HEK293T (cell line): ENCODE measurements around the gene ACP6.

Source experiments
- CTCF ChIA-PET: fragments of 350-600 bp; formaldehyde crosslinking; extraction: SDS; loops from one replicate; lab custom pipeline; 2021; ENCODE audit warnings: antibody characterized with exemption, inconsistent platforms; lab: Yijun Ruan, JAX
- POLR2A ChIA-PET: fragments of 350-600 bp; formaldehyde crosslinking; extraction: SDS; loops from one replicate; lab custom pipeline; 2020; ENCODE audit warnings: antibody characterized with exemption, inconsistent platforms; lab: Yijun Ruan, JAX
- DNase-seq: peaks from one replicate; pipeline ENCODE4 v3.0.0; 2012; ENCODE audit warnings: mixed read lengths; ENCODE audit errors: extremely low spot score
- ARNT ChIP-seq: fragments of 450-650 bp; IDR thresholded peaks from 2 replicates; pipeline ENCODE4 v1.6.1; 2017; ENCODE audit warnings: mild to moderate bottlenecking
- BHLHE40 ChIP-seq: fragments of 450-650 bp; IDR thresholded peaks from 2 replicates; pipeline ENCODE4 v1.6.1; 2016; ENCODE audit warnings: mild to moderate bottlenecking, moderate library complexity, borderline replicate concordance
- CTBP1 ChIP-seq: fragments of 450-650 bp; IDR thresholded peaks from 2 replicates; pipeline ENCODE4 v1.6.1; 2016; ENCODE audit warnings: borderline replicate concordance
- ELF4 ChIP-seq: fragments of 450-650 bp; IDR thresholded peaks from 2 replicates; pipeline ENCODE4 v1.6.1; 2017; ENCODE audit warnings: antibody characterized with exemption
- FOXA1 ChIP-seq: fragments of 450-650 bp; IDR thresholded peaks from 2 replicates; pipeline ENCODE4 v1.6.1; 2016; ENCODE audit warnings: mild to moderate bottlenecking
- FOXK2 ChIP-seq: fragments of 450-650 bp; IDR thresholded peaks from 2 replicates; pipeline ENCODE4 v1.6.1; 2016; ENCODE audit warnings: mild to moderate bottlenecking
- FOXM1 ChIP-seq: fragments of 450-650 bp; IDR thresholded peaks from 2 replicates; pipeline ENCODE4 v1.6.1; 2017; ENCODE audit warnings: mild to moderate bottlenecking, borderline replicate concordance
- HDGF ChIP-seq: fragments of 450-650 bp; IDR thresholded peaks from 2 replicates; pipeline ENCODE4 v1.6.1; 2017; ENCODE audit warnings: antibody characterized with exemption, borderline replicate concordance
- L3MBTL2 ChIP-seq: fragments of 450-650 bp; conservative IDR thresholded peaks from 2 replicates; pipeline ENCODE4 v1.6.1; 2016; ENCODE audit warnings: mild to moderate bottlenecking
- LEF1 ChIP-seq: fragments of 450-650 bp; IDR thresholded peaks from 2 replicates; pipeline ENCODE4 v1.6.1; 2017; ENCODE audit warnings: mild to moderate bottlenecking, borderline replicate concordance
- NFRKB ChIP-seq: fragments of 450-650 bp; IDR thresholded peaks from 2 replicates; pipeline ENCODE4 v1.6.1; 2016; ENCODE audit warnings: mild to moderate bottlenecking, moderate library complexity
- SP1 ChIP-seq: fragments of 450-650 bp; IDR thresholded peaks from 2 replicates; pipeline ENCODE4 v1.6.1; 2017
- SUZ12 ChIP-seq: fragments of 450-650 bp; IDR thresholded peaks from 2 replicates; pipeline ENCODE4 v1.6.1; 2016; ENCODE audit warnings: mild to moderate bottlenecking
- TARDBP ChIP-seq: fragments of 450-650 bp; IDR thresholded peaks from 2 replicates; pipeline ENCODE4 v1.6.1; 2016
- ZNF384 ChIP-seq: fragments of 450-650 bp; IDR thresholded peaks from 2 replicates; pipeline ENCODE4 v1.6.1; 2016
- TF ChIP-seq, protein P1 (sequence below): fragments of 450-650 bp; IDR thresholded peaks from 2 replicates; pipeline ENCODE4 v1.6.1; 2016

Gene ACP6

GRCh38 chr1:147651466-147651865, 18.9 kb downstream of the ACP6 start:
- CTCF ChIA-PET, result no interaction called here
- TF ChIP-seq BHLHE40, result no peak
- TF ChIP-seq, protein P1, sequence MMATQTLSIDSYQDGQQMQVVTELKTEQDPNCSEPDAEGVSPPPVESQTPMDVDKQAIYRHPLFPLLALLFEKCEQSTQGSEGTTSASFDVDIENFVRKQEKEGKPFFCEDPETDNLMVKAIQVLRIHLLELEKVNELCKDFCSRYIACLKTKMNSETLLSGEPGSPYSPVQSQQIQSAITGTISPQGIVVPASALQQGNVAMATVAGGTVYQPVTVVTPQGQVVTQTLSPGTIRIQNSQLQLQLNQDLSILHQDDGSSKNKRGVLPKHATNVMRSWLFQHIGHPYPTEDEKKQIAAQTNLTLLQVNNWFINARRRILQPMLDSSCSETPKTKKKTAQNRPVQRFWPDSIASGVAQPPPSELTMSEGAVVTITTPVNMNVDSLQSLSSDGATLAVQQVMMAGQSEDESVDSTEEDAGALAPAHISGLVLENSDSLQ, result no peak
- no peak for TF ChIP-seq FOXK2
- no peak for TF ChIP-seq ARNT
- TF ChIP-seq SUZ12, result no peak
- TF ChIP-seq L3MBTL2, result no peak
- TF ChIP-seq NFRKB, result no peak
- no peak for TF ChIP-seq SP1
- TF ChIP-seq CTBP1, result no peak
- TF ChIP-seq ZNF384, result no peak
- no peak for TF ChIP-seq LEF1
- no peak for DNase-seq
- POLR2A ChIA-PET, result no interaction called here

GRCh38 chr1:147648933-147649332, 21.4 kb downstream of the ACP6 start:
- POLR2A ChIA-PET, result interaction anchor here (0.9 kb wide), 1 partner anchor 22 kb away, joined by 4 read pairs; the partner anchor contains the start of gene ACP6
- CTCF ChIA-PET, result no interaction called here
- DNase-seq, result no peak
- TF ChIP-seq SP1, result no peak

DNA sequence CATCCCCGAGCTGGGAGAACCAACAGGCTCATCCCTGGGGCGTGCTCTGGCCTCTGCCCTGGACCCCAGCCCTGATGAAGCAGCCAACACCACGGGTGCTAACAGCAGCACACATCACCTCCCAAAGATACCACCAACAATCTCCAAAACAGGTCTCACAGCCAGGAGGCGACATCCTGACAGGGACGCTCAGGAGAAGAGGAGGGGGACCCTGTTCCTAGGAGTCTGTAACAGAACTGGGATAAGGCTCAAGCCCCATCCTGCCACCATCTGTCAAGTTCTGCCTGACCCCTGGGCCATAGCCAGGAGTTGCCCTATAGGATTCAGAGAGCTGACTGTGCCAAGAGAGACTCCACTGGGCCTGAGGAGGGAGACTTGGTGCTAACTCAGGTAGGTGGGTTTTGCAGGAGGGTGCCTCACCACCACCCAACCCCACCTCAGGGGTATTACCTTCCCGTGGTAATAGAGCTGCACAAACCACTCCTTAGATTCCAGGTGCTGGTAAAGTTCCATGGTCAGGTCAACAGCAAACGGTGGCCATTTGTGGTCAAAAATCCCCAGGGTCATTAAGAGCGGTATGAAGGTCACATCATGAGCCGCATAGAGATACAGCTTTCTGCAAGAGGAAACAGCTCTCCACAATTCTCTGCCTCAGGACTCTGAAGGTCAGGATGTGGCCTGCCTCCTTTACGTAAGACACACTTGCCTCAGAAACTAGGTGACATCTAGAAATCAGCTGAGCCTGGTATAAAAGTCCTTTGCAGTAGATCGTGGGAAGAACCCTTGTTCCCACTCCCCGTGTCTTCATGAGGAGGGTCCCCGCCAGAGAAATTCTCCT, 22.3 kb downstream of the ACP6 start:
- ChIA-PET POLR2A (interaction anchor here (1.2 kb wide), 1 partner anchor 23 kb away, joined by 4 read pairs; the partner anchor contains the start of gene ACP6), CTCF (no interaction called here)
- TF ChIP-seq LEF1 (no peak), NFRKB (no peak), BHLHE40 (no peak), L3MBTL2 (no peak), SP1 (no peak), HDGF (no peak), FOXA1 (no peak), FOXK2 (no peak), FOXM1 (no peak), SUZ12 (no peak), CTBP1 (no peak), ZNF384 (no peak), ELF4 (no peak), TARDBP (no peak)
- TF ChIP-seq, protein P1, result no peak
- no peak for DNase-seq

DNA sequence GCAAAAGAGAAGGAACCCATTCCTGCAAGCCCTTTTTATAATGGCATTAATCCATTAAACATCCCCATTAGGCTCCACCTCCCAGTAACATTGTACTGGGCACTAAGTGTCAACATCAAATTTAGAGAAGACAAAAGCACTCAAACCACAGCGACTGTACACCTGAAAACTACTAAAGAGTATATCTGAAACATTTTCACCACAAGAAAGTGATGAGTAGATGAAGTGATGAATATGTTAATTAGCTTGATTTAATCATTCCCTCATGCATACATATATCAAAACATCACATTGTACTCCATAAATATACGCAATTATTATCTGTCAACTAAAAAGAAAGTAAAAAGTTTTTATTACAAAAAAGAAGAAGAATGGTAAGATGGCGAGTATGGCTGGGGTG, 26.4 kb downstream of the ACP6 start:
- POLR2A ChIA-PET, result no interaction called here
- TF ChIP-seq ARNT (no peak), SUZ12 (no peak), BHLHE40 (no peak), CTBP1 (no peak), LEF1 (no peak), TARDBP (no peak), FOXA1 (no peak), SP1 (no peak), FOXM1 (no peak), L3MBTL2 (no peak), FOXK2 (no peak), ELF4 (no peak), ZNF384 (no peak), NFRKB (no peak), HDGF (no peak)
- TF ChIP-seq, protein P1, result no peak
- no peak for DNase-seq
- CTCF ChIA-PET, result no interaction called here

DNA sequence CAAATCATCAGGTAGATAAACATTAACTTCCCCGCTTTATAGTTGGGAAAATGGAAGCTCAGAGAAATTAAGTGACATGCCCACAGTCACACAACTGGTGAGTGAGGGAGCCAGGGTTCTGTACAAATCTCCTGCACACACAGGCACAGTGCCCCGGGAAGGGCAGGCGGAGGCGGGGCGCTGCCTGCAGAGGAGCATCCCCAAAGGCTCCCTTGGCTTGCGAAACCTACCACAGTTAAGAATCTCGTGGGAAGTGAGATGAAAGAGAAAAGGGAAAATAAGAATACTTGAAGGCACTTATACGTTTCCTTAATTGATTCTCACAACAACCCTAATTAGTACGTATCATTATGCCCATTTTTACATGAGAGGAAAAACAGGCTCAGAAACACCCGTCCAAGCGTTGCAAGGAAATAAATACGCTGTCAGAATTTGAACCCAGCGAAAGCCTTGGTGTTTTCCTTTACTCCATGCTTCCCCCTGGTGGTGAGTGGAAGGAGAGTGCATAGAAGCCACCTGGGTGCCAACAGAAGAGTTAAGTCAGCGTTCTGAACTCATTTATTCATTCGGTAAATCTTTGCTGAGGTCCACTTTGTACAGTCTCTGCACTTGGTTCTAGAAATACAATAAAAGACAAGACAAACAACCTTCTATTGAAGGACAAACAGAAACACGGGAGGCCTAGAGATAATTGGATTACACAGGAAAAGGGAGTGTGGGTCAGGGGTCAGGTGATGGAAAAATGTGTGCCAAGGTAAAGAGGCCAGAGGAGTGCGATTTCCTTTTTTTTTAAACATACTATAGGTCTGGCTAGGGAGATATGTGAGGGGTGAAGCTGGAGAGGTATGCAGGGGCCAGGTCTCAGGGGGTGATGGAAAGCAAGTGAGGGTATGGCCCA, 28.4 kb downstream of the ACP6 start:
- POLR2A ChIA-PET, result no interaction called here

GRCh38 chr1:147641291-147641690, 29.0 kb downstream of the ACP6 start:
- DNase-seq, result no peak

More for the DNA sequence above, 28.4 kb downstream of the ACP6 start:
- CTCF ChIA-PET, result interaction anchor here (0.5 to 1.9 kb wide), 5 partner anchors 9 to 368 kb away, joined by 3 to 6 read pairs (median 5); no protein-coding TSS in a partner anchor
- peak; percentile 73 for DNase-seq
- no peak for TF ChIP-seq SP1
- TF ChIP-seq FOXA1, result no peak
- no peak for TF ChIP-seq NFRKB
- no peak for TF ChIP-seq ARNT

More at GRCh38 chr1:147641291-147641690, 29.0 kb downstream of the ACP6 start:
- CTCF ChIA-PET, result interaction anchor here (0.5 to 1.9 kb wide), 6 partner anchors 9 to 368 kb away, joined by 3 to 6 read pairs (median 4); no protein-coding TSS in a partner anchor
- POLR2A ChIA-PET, result interaction anchor here (1.0 kb wide), 1 partner anchor 100 kb away, joined by 3 read pairs; the partner anchor contains the start of gene BCL9
- TF ChIP-seq LEF1 (no peak), HDGF (no peak), L3MBTL2 (no peak), CTBP1 (no peak), NFRKB (no peak), FOXM1 (no peak), SP1 (no peak), ARNT (no peak), ZNF384 (no peak), TARDBP (no peak), FOXA1 (no peak), BHLHE40 (no peak), FOXK2 (no peak), SUZ12 (no peak), ELF4 (no peak)
- TF ChIP-seq, protein P1, result no peak
